Measurements from ENCODE around the gene PTPRK.

DNA sequence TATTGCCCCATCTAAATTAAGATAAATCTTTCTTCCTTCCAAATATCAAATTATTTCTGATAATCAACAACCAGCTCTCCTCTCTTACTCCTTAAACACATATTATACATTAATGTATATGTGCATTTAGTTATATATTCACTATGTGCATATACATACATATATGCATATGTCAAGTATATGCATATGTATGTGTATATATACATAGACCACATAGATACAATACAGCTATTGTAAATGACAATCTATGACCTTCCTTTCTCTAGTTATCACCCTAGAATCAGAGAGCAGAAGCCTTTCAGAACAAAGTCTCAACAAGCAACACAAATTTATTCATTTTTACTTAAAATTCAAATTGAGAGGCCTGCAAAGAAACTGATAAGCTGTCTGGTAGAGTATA, 378.5 kb downstream of the PTPRK start:
- TF ChIP-seq, protein P1, sequence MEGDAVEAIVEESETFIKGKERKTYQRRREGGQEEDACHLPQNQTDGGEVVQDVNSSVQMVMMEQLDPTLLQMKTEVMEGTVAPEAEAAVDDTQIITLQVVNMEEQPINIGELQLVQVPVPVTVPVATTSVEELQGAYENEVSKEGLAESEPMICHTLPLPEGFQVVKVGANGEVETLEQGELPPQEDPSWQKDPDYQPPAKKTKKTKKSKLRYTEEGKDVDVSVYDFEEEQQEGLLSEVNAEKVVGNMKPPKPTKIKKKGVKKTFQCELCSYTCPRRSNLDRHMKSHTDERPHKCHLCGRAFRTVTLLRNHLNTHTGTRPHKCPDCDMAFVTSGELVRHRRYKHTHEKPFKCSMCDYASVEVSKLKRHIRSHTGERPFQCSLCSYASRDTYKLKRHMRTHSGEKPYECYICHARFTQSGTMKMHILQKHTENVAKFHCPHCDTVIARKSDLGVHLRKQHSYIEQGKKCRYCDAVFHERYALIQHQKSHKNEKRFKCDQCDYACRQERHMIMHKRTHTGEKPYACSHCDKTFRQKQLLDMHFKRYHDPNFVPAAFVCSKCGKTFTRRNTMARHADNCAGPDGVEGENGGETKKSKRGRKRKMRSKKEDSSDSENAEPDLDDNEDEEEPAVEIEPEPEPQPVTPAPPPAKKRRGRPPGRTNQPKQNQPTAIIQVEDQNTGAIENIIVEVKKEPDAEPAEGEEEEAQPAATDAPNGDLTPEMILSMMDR (IDR thresholded peaks at IDR 0.05), result no peak
- no peak for TF ChIP-seq POLR2A (IDR thresholded peaks at IDR 0.05)
